GM18517 (cell line): Measurements from ENCODE around the gene RAD51B.

Experiments used
- ATAC-seq: cut with Tn5 transposase; IDR thresholded peaks from one replicate; pipeline ENCODE4 v1.9.1; 2021; ENCODE audit warnings: mild to moderate bottlenecking, moderate library complexity; ENCODE audit not compliant: unreplicated experiment

Gene RAD51B

GRCh38 chr14:68551045-68551683, 731.6 kb downstream of the RAD51B start:
- no peak for ATAC-seq

GRCh38 chr14:68552075-68552474, 732.5 kb downstream of the RAD51B start:
- ATAC-seq = no peak

- ATAC-seq = no peak
Measured at GRCh38 chr14:68552602-68553001, 733.0 kb downstream of the RAD51B start.

GRCh38 chr14:68553311-68553710, 733.7 kb downstream of the RAD51B start:
- ATAC-seq = no peak

GRCh38 chr14:68554231-68554630, 734.7 kb downstream of the RAD51B start:
- no peak for ATAC-seq

GRCh38 chr14:68556253-68556652, 736.7 kb downstream of the RAD51B start:
- ATAC-seq = no peak

GRCh38 chr14:68557648-68558047, 738.1 kb downstream of the RAD51B start:
- no peak for ATAC-seq

GRCh38 chr14:68558096-68558495, 738.5 kb downstream of the RAD51B start:
- no peak for ATAC-seq

GRCh38 chr14:68559949-68560348, 740.4 kb downstream of the RAD51B start:
- no peak for ATAC-seq

GRCh38 chr14:68561531-68562007, 742.0 kb downstream of the RAD51B start:
- ATAC-seq = no peak

GRCh38 chr14:68562911-68563250, 743.3 kb downstream of the RAD51B start:
- ATAC-seq = no peak

GRCh38 chr14:68563251-68564131, 743.9 kb downstream of the RAD51B start:
- ATAC-seq = no peak

- ATAC-seq = no peak
Measured at GRCh38 chr14:68564191-68564825, 744.7 kb downstream of the RAD51B start.

GRCh38 chr14:68564826-68565759, 745.5 kb downstream of the RAD51B start:
- ATAC-seq = no peak

- ATAC-seq = no peak
Measured at GRCh38 chr14:68566075-68566474, 746.5 kb downstream of the RAD51B start.

- no peak for ATAC-seq
Measured at GRCh38 chr14:68568907-68569897, 749.6 kb downstream of the RAD51B start.

- no peak for ATAC-seq
Measured at GRCh38 chr14:68569970-68570409, 750.4 kb downstream of the RAD51B start.

- no peak for ATAC-seq
Measured at GRCh38 chr14:68571114-68571591, 751.6 kb downstream of the RAD51B start.

- ATAC-seq = no peak
Measured at GRCh38 chr14:68571928-68572525, 752.4 kb downstream of the RAD51B start.
